Measurements from ENCODE around the gene SYNE2. TPM values are rescaled to one million over a fixed set of nuclear protein-coding genes. Genes with fewer than 3 reads are reported as not detected.

SYNE2 gene
- total RNA-seq, 4 donors from 2014 or later: 212 to 378 (median 285) TPM

- no peak for TF ChIP-seq CTCF (IDR thresholded peaks at IDR 0.05)
- TF ChIP-seq EP300 (IDR thresholded peaks at IDR 0.05): no peak
- TF ChIP-seq POLR2A (IDR thresholded peaks at IDR 0.05): no peak
- WGBS, 2 donors: 29 to 37% methylated on average over 7 of the region's 7 CpGs
- H3K4me3 ChIP-seq: no peak overlapping the region
- DNase-seq (ENCODE audit: low spot score in 2 of 2): no peak
- no peaks in the 10 kb centered on the region for H3K36me3 ChIP-seq
- H3K4me1 ChIP-seq: no peaks in the 10 kb centered on the region
- no peaks in the 10 kb centered on the region for H3K27me3 ChIP-seq
- H3K9me3 ChIP-seq: no peaks in the 10 kb centered on the region
- H3K27ac ChIP-seq: no peak overlapping the region
Measured at GRCh38 chr14:64249363-64249762, 396.6 kb downstream of the SYNE2 start.

DNA sequence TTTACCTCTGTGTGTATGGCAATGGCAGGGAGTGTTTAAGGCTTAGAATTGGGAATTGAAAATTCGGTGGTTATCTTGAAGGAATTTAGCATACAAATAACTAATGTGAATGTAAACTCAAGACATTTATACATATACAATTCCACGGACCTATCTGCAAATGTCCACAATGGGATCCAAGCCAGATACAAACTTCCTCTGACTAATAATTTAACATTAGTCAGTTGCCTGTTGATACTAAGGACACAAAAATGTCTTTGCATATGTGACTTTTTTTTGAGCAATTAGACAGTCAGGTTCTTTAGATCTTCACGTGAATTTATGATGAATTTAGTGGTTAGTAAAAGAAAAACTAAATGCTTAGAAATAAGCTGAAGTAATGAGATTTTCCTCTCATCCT, 400.9 kb downstream of the SYNE2 start:
- no peak overlapping the region for H3K27ac ChIP-seq
- DNase-seq (ENCODE audit: low spot score in 2 of 2): no peak
- H3K4me1 ChIP-seq: no peaks in the 10 kb centered on the region
- H3K4me3 ChIP-seq: no peak overlapping the region
- no peak for TF ChIP-seq POLR2A (IDR thresholded peaks at IDR 0.05)
- H3K9me3 ChIP-seq: no peaks in the 10 kb centered on the region
- WGBS, 2 donors: 82 to 83% methylated on average over 3 of the region's 3 CpGs
- no peaks in the 10 kb centered on the region for H3K27me3 ChIP-seq
- H3K36me3 ChIP-seq: no peaks in the 10 kb centered on the region

- no peaks in the 10 kb centered on the region for H3K9me3 ChIP-seq
- DNase-seq (ENCODE audit: low spot score in 2 of 2): no peak
- no peak overlapping the region for H3K27ac ChIP-seq
- H3K27me3 ChIP-seq: no peaks in the 10 kb centered on the region
- H3K36me3 ChIP-seq: no peaks in the 10 kb centered on the region
- H3K4me1 ChIP-seq: no peaks in the 10 kb centered on the region
- WGBS, 2 donors: 92 to 95% methylated on average over 1 of the region's 1 CpG
- no peak overlapping the region for H3K4me3 ChIP-seq
- TF ChIP-seq CTCF (IDR thresholded peaks at IDR 0.05) (no peak), EP300 (IDR thresholded peaks at IDR 0.05) (no peak), POLR2A (IDR thresholded peaks at IDR 0.05) (no peak)
Measured at GRCh38 chr14:64255756-64256155, 403.0 kb downstream of the SYNE2 start.

GRCh38 chr14:64260418-64260817, 407.6 kb downstream of the SYNE2 start:
- no peak for DNase-seq (ENCODE audit: low spot score in 2 of 2)
- no peaks in the 10 kb centered on the region for H3K9me3 ChIP-seq

DNA sequence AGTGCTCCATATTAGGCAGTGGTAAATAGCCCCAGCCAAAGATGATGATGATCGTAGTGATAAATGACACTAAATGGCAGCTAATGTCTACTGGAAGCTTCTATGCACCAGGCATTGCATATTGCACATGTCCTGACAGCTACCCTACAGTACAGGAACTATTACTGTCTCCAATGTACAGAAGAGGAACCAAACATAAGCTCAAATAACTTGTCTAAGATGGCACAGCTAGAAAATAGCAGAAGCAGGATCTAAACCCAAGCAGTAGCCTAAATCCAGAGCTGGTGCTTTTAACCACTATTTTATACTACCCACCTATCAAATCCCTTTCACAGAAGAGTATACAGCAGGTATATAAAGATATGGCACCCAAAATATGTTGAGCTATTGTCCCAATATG, 412.4 kb downstream of the SYNE2 start:
- TF ChIP-seq CTCF (IDR thresholded peaks at IDR 0.05): no peak
- no peak for TF ChIP-seq POLR2A (IDR thresholded peaks at IDR 0.05)
- TF ChIP-seq EP300 (IDR thresholded peaks at IDR 0.05): no peak
- no peak for DNase-seq (ENCODE audit: low spot score in 2 of 2)
- no peak overlapping the region for H3K27ac ChIP-seq
- H3K36me3 ChIP-seq: no peaks in the 10 kb centered on the region
- no peaks in the 10 kb centered on the region for H3K4me1 ChIP-seq
- H3K4me3 ChIP-seq: no peak overlapping the region
- 94 to 95% methylated on average over 1 of the region's 1 CpG for WGBS, 2 donors
- no peaks in the 10 kb centered on the region for H3K27me3 ChIP-seq
- no peaks in the 10 kb centered on the region for H3K9me3 ChIP-seq

More at GRCh38 chr14:64260418-64260817, 407.6 kb downstream of the SYNE2 start:
- no peaks in the 10 kb centered on the region for H3K4me1 ChIP-seq
- no peak overlapping the region for H3K27ac ChIP-seq
- TF ChIP-seq POLR2A (IDR thresholded peaks at IDR 0.05): no peak
- TF ChIP-seq CTCF (IDR thresholded peaks at IDR 0.05): no peak
- WGBS, 2 donors: 91 to 98% methylated on average over 21 of the region's 21 CpGs
- H3K36me3 ChIP-seq: no peaks in the 10 kb centered on the region
- no peak overlapping the region for H3K4me3 ChIP-seq
- no peaks in the 10 kb centered on the region for H3K27me3 ChIP-seq

DNA sequence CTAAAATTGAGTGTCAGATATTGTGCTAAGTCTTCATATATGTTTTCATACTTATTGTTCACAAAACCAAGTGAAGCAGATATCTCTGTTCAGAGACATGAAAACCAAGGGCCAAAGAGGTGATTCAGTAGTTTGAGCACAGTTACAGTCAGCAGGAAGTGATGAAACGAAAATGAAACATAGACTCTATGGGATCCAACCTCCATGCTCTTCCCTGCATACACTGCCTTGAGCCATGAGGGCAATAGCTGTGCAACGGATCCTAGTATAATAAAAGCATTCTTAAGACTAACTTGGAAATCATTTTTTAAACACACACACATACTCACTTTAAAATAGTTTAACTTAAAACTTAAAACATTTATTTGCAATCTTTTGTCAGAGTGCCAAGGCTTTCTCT, 413.4 kb downstream of the SYNE2 start:
- WGBS, 2 donors: 43 to 51% methylated on average over 2 of the region's 2 CpGs
- H3K27me3 ChIP-seq: no peaks in the 10 kb centered on the region
- no peaks in the 10 kb centered on the region for H3K4me1 ChIP-seq
- H3K36me3 ChIP-seq: no peaks in the 10 kb centered on the region
- no peak overlapping the region for H3K27ac ChIP-seq
- TF ChIP-seq EP300 (IDR thresholded peaks at IDR 0.05): no peak
- TF ChIP-seq POLR2A (IDR thresholded peaks at IDR 0.05): no peak
- TF ChIP-seq CTCF (IDR thresholded peaks at IDR 0.05): no peak
- H3K9me3 ChIP-seq: no peaks in the 10 kb centered on the region
- H3K4me3 ChIP-seq: no peak overlapping the region
- no peak for DNase-seq (ENCODE audit: low spot score in 2 of 2)
